Inflammatory macrophage treated with lipopolysaccharide for 1 hour (primary cell): ENCODE results near the gene RPS6KA1.
"Not testable (repeated sequence)": the region's sequence is repeated elsewhere in the genome, so short reads cannot be mapped to it uniquely, and the experiment has no call there.

Source experiments
- DNase-seq, 2 donors: peaks; one replicate each; pipeline ENCODE4 v3.0.0-alpha.2; 2020 to 2022

The RPS6KA1 gene

DNA sequence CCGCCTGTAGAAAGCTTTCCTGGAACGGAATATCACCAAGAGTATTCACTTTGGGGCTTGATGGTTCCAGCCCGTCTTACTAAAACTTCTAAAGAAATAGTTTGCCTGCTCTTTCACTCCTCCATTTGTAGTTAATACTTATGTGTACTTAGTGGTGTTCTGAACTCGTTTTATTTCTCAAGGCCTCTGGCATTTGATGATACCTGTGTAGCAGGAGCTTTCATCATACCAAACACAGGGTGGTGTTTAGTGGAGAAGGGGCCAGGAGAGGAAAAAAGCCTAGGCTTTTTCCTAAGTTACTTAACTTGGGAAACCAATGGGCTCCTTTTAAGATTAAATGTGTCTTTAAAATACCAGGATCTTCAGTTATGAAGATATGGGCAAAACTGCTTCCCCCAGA is 74.3 kb downstream of the RPS6KA1 start:
- DNase-seq = no peak

DNA sequence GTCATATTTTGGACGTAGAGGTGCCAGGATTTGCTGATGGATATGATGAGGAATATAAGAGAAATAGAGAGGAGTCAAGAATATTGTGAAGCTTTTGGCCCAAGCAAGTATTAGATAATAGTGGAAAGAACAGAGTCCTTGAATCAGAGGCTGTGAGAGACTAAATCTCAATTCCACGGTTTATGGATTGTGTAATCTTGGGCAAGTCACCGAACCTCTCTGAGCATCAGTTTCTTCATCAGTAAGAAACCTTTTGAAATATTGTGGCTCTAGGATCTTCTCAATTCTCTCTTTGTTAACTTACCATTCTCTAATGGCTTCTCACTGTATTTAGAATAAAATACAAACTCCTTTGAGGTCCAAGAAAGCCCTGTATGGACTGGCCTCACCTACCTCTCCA is 77.6 kb downstream of the RPS6KA1 start:
- peak; percentile 92 to 95 for DNase-seq

DNA sequence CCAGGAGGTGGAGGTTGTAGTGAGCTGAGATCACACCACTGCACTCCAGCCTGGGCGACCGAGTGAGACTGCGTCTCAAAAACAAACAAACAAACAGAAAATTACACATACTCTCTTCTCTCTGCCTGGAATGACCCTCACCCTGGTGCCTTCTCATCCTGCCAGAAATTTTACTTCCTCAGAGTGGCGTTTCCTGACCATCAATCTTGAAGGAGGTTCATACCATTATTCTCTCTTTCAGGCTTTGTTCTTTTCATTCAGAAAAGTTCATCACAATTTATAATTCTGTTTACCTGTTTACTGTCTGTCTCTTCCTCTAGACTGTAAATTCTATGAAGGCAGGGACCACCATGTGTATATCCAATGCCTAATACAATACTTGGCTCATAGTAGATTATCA is 79.3 kb downstream of the RPS6KA1 start:
- DNase-seq = peak in 1 of 2 donors; percentile 28

DNA sequence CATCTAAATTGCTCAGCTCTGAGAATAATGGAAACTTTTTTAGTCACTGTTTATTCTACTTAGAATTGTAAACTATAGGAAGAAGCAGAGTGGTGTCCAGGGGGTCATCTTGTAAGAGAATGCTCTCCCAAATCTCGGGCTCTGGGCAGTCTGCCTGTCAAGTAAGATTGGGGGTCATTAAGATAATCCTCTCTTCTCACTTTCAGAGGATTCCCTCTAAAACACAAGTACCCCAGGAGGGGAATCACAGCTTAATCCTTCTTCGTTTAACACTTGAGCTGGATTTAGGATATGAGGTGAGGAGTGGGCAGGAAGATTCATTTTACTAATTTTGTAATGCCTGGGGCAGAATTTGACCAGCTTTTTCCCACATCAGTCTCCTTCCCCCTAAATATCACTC is 81.2 kb downstream of the RPS6KA1 start:
- no peak for DNase-seq

DNA sequence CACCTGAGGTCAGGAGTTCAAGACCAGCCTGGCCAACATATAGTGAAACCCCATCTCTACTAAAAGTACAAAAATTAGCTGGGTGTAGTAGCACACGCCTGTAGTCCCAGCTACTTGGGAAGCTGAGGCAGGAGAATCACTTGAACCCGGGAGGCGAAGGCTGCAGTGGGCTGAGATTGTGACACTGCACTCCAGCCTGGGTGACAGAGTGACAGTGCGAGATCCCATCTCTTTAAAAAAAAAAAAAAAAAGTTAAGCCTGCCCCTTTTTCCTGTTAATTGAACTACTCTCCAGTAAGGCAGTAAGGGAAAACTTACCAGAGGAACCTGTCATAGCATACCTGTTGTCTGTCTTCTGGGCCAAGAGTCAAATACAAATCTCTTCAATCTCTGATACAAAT is 83.1 kb downstream of the RPS6KA1 start:
- DNase-seq = not testable (repeated sequence)

DNA sequence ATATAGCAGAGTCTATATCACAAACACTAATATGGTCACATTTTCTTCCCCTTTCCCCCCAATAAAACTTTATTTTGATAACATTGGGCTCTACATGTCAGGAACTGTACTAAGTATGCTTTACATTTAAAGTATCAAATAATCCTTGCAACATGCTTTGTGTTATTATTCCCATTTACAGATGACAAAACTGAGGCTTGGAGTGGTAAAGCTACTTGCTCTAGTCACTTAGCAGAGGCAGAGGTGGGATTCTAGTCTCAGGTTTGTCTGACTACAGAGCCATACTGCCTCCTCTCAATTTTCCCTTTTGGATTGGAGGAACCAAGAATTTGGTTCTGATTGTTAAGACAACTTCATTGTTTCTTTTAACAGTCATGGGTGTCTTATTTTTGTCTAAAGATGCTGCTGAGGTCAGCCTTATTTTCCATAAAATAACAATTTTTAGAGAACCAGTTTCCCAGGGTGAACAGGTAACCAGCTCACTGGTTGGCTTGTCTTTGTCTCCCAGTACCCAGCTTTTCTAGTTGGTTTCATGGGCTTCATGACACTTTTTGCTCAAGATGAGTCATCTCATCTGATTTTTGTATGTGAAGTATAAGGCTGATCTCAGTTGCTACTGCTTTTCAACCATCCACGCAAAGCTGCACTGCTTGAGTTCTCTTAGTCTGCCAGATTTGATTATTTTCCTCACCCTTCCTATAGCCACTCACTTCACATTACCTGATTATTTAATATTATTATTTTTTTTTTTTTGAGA is 85.3 kb downstream of the RPS6KA1 start:
- no peak for DNase-seq

DNA sequence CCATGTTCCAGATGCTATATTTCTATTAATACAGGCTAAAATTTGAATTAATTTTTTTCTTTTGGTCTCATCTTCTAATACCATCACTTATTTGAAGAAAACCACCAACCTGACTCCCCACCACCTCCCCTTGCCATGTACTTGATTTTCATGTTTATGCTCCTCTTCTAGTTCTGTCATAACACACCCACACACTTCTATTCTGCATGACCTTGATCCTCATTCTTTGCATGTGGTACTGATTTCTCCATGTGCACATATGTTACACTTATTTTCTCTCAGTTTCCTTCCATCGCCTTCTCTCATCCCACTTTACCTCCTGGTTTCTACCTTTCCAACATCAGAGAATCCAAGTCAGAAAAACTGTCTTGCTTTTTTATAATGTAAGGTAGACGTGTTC is 87.3 kb downstream of the RPS6KA1 start:
- DNase-seq = peak in 1 of 2 donors; percentile 60

DNA sequence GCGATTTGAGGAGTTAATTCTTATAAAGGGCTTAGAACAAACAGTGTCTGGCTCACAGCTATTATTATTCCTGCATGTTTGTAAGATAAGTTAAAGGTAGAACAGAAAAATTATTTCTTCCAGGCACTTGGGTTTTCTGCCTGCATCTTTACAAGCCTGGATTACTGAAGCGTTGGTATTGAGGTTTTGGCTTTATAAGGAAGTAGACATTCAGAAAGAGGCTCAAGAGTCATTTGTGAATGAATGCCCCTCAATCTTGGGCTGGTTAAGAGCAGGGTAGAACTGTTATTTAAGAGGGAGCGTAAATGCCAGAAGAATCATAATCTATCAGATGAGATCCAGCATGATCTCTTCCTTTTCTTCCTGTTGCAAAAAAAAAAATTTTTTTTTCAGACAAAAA is 89.0 kb downstream of the RPS6KA1 start:
- DNase-seq = no peak
